ENCODE results near the gene PDE4B. TPM values are rescaled to one million over a fixed set of nuclear protein-coding genes. Genes with fewer than 3 reads are reported as not detected.

Gene PDE4B
- total and polyA plus RNA-seq, 10 of the 15 experiments (the other 5 are each of a cell fraction or from before 2014, with no cell fraction given), result 3.0 to 13.2 (median 5.7) TPM

DNA sequence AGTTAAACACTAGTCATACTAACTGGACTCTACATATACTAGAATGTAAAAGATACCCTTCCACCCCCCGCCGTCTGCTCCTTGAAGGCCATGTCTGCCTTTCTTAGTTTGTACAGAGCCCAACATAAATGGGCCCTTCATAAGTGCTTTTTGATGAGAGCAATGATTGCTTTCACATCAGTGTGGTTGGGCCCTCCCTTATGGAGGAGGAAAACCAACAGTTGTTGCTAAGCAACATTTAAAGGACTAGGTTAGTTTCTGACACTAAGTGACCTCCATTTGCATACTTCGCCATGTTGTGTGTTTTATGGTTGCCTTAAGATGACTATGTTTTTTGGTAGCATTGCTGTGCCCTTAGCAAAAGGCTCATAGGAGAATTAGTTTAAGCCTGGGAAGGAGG is 559.2 kb downstream of the PDE4B start (continued):
- TF ChIP-seq, protein P1, sequence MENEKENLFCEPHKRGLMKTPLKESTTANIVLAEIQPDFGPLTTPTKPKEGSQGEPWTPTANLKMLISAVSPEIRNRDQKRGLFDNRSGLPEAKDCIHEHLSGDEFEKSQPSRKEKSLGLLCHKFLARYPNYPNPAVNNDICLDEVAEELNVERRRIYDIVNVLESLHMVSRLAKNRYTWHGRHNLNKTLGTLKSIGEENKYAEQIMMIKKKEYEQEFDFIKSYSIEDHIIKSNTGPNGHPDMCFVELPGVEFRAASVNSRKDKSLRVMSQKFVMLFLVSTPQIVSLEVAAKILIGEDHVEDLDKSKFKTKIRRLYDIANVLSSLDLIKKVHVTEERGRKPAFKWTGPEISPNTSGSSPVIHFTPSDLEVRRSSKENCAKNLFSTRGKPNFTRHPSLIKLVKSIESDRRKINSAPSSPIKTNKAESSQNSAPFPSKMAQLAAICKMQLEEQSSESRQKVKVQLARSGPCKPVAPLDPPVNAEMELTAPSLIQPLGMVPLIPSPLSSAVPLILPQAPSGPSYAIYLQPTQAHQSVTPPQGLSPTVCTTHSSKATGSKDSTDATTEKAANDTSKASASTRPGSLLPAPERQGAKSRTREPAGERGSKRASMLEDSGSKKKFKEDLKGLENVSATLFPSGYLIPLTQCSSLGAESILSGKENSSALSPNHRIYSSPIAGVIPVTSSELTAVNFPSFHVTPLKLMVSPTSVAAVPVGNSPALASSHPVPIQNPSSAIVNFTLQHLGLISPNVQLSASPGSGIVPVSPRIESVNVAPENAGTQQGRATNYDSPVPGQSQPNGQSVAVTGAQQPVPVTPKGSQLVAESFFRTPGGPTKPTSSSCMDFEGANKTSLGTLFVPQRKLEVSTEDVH (IDR thresholded peaks at IDR 0.05; ENCODE audit: low read depth, partially characterized antibody), result no peak
- TF ChIP-seq ZNF217 (IDR thresholded peaks at IDR 0.05), result no peak
- TF ChIP-seq, protein P2, sequence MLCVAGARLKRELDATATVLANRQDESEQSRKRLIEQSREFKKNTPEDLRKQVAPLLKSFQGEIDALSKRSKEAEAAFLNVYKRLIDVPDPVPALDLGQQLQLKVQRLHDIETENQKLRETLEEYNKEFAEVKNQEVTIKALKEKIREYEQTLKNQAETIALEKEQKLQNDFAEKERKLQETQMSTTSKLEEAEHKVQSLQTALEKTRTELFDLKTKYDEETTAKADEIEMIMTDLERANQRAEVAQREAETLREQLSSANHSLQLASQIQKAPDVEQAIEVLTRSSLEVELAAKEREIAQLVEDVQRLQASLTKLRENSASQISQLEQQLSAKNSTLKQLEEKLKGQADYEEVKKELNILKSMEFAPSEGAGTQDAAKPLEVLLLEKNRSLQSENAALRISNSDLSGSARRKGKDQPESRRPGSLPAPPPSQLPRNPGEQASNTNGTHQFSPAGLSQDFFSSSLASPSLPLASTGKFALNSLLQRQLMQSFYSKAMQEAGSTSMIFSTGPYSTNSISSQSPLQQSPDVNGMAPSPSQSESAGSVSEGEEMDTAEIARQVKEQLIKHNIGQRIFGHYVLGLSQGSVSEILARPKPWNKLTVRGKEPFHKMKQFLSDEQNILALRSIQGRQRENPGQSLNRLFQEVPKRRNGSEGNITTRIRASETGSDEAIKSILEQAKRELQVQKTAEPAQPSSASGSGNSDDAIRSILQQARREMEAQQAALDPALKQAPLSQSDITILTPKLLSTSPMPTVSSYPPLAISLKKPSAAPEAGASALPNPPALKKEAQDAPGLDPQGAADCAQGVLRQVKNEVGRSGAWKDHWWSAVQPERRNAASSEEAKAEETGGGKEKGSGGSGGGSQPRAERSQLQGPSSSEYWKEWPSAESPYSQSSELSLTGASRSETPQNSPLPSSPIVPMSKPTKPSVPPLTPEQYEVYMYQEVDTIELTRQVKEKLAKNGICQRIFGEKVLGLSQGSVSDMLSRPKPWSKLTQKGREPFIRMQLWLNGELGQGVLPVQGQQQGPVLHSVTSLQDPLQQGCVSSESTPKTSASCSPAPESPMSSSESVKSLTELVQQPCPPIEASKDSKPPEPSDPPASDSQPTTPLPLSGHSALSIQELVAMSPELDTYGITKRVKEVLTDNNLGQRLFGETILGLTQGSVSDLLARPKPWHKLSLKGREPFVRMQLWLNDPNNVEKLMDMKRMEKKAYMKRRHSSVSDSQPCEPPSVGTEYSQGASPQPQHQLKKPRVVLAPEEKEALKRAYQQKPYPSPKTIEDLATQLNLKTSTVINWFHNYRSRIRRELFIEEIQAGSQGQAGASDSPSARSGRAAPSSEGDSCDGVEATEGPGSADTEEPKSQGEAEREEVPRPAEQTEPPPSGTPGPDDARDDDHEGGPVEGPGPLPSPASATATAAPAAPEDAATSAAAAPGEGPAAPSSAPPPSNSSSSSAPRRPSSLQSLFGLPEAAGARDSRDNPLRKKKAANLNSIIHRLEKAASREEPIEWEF (IDR thresholded peaks at IDR 0.05; ENCODE audit: insufficient replicate concordance, low read depth, low read length), result no peak
- TF ChIP-seq POU2F2 (IDR thresholded peaks at IDR 0.05; ENCODE audit: borderline replicate concordance, low read depth, low read length), result peak; percentile 96
- peak; percentile 86 for TF ChIP-seq BMI1 (IDR thresholded peaks at IDR 0.05; ENCODE audit: borderline replicate concordance)
- TF ChIP-seq POLR2AphosphoS5 (IDR thresholded peaks at IDR 0.05; ENCODE audit: low read length), result peak; percentile 63; the same call in 1 of the 2 replicates
- TF ChIP-seq, protein P3, sequence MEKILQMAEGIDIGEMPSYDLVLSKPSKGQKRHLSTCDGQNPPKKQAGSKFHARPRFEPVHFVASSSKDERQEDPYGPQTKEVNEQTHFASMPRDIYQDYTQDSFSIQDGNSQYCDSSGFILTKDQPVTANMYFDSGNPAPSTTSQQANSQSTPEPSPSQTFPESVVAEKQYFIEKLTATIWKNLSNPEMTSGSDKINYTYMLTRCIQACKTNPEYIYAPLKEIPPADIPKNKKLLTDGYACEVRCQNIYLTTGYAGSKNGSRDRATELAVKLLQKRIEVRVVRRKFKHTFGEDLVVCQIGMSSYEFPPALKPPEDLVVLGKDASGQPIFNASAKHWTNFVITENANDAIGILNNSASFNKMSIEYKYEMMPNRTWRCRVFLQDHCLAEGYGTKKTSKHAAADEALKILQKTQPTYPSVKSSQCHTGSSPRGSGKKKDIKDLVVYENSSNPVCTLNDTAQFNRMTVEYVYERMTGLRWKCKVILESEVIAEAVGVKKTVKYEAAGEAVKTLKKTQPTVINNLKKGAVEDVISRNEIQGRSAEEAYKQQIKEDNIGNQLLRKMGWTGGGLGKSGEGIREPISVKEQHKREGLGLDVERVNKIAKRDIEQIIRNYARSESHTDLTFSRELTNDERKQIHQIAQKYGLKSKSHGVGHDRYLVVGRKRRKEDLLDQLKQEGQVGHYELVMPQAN (conservative IDR thresholded peaks at IDR 0.05), result no peak
- TF ChIP-seq ETV6 (conservative IDR thresholded peaks at IDR 0.05 in 1 of 2, IDR thresholded peaks at IDR 0.05 in 1 of 2; ENCODE audit: borderline replicate concordance in 1 of 2, low read depth in 1 of 2), result no peak
- TF ChIP-seq RELA (IDR thresholded peaks at IDR 0.05; ENCODE audit: borderline replicate concordance, partially characterized antibody), result no peak
- TF ChIP-seq CEBPB (IDR thresholded peaks at IDR 0.05; ENCODE audit: borderline replicate concordance in 1 of 2, low read depth in 2 of 2, low read length in 2 of 2), result no peak

Measured in GM12878 (cell line).